ENCODE data around the gene SPAG4.

SPAG4 gene

DNA sequence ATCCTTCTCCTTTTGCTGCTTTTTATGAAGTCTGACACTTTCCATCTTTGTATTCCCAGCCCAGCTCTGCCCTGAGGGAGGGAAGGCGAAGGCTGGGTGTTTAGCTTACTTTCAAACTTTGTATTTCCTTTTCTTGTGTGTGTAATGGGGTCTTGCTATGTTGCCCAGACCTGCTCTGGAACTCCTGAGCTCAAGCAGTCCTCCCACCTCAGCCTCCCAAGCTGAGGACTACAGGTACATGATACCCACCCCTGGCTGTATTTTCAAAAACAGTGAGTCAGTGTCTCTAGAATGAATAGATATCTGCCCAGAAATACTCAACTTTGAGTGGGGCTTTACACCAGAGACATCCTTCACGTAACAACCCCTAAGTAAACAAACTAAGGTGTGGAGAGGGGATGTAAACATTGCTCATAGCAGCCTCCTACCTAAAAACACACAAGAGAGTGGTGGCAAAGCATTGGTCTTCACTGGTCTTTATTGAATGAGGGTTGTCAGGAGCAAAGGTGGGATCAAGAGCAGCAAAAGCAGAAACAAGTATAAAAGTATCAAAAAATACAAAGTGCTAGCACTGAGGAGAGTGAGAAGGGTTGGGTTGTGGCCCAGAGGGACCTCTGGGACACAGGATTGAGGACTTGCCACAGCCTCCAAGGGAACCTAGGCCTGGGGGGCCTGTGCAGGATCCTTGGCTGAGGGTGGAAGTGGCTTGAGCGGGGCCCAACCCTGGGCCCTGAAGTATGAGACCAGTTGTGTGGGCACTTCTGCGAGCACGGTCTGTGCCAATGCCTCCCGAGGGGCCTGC lies 10.2 kb downstream of the SPAG4 start:
- DNase-seq = no peak

DNA sequence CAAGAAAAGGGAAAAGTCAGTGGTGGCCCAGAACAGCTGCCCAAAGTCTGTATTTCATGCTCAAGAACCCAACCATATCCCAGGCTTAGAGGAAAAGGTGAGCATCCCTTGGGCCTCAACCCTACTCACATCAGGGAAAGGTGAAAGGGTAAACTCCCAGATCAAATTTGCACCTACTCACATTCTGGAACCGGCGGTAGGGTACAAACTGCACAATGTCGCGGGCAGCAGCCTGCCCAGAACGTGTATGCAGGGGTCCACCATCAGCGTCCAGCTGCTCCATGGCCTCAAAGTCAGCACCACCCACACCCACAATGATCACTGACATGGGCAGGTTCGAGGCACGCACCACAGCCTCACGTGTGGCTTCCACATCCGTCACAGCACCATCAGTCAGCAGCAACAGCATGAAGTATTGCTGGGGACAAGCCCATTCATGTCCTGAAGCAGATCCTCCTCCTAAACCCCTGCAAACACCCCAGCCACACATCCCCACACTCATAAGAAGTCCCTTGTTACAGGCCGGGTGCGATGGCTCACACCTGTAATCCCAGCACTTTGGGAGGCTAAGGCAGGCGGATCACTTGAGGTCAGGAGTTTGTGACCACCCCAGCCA lies 10.9 kb downstream of the SPAG4 start:
- DNase-seq = no peak

DNA sequence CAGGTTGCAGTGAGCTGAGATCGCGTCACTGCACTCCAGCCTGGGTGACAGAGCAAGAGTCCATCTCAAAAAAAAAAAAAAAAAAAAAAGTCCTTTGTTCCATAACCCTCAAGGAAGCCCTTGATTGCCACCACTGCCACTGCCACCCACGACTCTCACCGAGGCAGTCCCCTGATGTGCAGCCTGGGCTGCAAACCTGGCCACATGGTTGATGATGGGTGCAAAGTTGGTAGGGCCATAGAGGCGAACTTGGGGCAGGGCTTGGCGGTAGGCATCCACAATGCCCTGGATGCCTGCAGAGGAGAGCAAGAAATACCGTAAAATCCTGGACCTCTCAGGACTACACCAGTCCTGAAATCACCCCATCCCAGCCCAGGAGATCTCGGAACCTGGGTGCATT lies 11.5 kb downstream of the SPAG4 start:
- DNase-seq = no peak

DNA sequence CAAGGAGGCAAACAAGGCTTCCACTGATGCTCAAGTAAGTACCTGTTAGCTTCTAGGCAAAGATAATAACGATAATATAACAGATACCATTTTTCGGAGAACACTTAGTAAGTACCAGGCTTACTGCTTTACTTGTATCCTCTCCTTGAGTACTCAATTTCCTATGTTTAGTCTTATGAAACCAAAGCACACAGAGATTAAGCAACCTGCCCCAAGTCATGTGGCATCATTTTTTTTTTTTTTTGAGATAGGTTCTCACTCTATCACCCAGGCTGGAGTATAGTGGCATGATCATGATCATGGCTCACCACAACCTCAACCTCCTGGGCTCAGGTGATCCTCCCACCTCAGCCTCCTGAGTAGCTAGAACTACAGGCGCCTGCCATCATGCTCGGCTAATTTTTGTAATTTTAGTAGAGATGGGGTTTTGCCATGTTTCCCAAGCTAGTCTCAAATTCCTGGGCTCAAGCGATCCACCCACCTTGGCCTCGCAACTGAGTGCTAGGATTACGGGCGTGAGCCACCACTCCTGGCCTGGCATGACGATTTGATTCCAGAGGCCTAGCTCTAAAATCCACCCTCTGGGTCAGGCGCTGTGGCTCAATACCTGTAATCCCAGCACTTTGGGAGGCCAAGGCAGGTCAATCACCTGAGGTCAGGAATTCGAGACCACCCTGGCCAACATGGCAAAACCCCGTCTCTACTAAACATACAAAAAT lies 14.0 kb downstream of the SPAG4 start:
- no peak for DNase-seq

- no peak for DNase-seq
Observed at GRCh38 chr20:35630636-35631035, 15.0 kb downstream of the SPAG4 start.

GRCh38 chr20:35632539-35633115 lies 17.0 kb downstream of the SPAG4 start:
- DNase-seq = no peak

DNA sequence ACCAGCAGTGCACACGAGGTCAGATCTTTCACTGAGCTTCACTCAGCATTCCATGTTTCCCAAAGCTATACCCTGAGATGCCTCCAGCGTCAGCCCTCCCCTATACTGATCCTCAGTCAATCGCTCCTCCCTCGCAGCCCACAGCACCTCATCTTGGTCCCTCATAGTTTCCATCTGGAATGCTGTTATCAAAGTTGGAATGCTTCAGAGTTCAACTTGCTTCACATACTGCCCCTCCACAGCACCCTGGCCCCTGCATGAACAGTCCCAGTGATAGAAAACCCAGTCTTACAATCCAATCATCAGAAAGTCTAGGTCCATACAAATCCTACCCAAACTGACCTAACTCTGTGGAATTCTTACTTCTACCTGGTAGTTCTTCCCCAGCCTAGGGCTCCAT lies 20.0 kb downstream of the SPAG4 start:
- DNase-seq = no peak

DNA sequence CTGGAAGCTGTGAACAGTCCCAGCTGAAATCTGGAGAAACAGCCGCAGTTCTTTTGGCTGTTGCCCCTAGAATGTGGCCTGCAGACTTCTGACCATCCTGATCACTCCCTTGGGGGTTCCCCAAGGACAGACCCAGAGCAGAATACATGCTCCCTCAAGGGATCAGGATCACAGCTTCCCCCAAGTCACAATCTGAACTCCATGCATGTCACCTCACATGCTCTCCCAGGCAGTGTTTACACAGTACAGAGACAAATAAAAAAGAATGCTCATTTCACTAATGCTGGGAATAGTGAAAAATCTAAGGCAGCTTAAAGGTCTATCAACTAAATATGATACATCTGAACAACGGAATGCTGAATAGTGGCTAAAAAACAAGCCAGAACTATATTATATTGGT lies 20.5 kb downstream of the SPAG4 start:
- DNase-seq = no peak

- DNase-seq = no peak
Observed at GRCh38 chr20:35637276-35637675, 21.6 kb downstream of the SPAG4 start.

DNA sequence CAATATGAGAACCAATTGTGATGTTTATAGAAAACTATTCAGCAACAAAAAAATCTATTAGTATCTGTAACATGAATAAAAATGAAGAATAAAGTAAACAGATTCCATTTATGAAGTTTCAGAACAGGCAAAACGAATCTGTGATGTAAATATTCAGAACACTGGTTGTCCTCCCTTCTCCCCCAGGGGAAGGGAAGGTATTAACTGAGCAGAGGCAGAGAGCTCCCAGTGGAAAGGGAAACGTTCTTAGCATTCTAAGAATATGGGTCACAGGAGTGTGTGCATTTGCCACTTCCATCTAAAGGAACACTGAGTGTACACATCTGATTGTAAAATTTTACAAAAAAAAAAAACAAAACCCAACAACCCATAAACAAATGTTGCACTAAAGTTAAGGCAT lies 23.1 kb downstream of the SPAG4 start:
- DNase-seq = no peak

DNA sequence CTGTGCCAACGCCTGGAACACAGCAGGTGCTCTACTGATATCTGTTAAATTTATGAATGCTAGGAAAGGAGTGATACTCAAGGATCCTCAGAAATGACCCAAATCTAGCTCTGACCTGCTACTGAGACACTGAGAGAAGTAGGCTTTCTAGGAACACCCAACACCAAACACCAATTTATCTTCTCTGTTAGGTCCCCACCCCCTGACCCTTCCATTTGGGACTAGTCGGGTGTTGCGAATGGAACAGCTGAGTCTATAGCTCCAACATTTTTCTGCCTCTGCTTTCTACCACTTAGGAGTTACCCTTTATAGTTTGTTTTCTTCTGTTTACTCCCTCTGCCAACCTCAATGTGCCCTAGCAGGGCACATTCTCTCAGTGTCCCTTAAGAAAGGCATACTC lies 25.1 kb downstream of the SPAG4 start:
- DNase-seq = no peak

DNA sequence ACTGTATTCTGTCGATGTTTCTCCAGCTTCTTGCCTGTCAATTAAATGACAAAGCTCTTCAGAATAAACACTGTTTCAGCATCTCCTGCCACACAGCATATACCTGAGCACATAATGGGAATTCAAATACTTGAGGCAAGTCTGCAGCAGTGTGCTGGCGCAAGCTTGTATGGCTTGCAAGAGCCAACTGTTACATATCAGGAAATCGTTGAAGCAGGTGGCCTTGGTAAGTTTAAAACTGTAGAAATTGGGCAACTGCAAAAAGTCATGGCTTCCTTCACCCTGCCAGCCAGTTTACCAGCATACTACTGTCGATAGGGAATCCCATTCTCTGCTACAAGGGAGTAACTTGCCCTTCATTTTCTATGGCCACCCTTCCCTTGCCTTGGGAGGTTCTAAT lies 26.1 kb downstream of the SPAG4 start:
- no peak for DNase-seq

- DNase-seq = no peak
Observed at GRCh38 chr20:35643045-35643444, 27.4 kb downstream of the SPAG4 start.

- DNase-seq = no peak
Observed at GRCh38 chr20:35644806-35645205, 29.2 kb downstream of the SPAG4 start.

GRCh38 chr20:35648836-35649235 lies 33.2 kb downstream of the SPAG4 start:
- no peak for DNase-seq

GRCh38 chr20:35650632-35651031 lies 35.0 kb downstream of the SPAG4 start:
- DNase-seq = no peak

DNA sequence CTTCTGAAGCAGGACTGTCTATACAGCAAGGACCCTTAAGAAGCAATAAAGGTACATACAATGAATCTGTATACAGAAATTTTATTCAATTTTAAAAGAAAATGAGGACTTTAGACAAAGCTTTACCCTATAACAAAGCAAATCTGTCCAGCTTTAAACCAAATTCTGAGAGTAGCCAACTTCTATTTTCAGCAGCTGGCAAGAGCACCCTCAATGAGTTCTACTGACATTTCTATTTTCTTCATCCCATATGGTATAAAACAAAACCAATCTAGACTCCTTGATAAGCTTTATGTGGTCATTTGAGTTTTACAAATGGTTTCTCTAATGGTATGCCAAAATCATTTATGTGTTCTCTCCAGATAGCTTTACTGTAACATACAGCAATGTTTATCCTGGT lies 36.3 kb downstream of the SPAG4 start:
- DNase-seq = no peak

DNA sequence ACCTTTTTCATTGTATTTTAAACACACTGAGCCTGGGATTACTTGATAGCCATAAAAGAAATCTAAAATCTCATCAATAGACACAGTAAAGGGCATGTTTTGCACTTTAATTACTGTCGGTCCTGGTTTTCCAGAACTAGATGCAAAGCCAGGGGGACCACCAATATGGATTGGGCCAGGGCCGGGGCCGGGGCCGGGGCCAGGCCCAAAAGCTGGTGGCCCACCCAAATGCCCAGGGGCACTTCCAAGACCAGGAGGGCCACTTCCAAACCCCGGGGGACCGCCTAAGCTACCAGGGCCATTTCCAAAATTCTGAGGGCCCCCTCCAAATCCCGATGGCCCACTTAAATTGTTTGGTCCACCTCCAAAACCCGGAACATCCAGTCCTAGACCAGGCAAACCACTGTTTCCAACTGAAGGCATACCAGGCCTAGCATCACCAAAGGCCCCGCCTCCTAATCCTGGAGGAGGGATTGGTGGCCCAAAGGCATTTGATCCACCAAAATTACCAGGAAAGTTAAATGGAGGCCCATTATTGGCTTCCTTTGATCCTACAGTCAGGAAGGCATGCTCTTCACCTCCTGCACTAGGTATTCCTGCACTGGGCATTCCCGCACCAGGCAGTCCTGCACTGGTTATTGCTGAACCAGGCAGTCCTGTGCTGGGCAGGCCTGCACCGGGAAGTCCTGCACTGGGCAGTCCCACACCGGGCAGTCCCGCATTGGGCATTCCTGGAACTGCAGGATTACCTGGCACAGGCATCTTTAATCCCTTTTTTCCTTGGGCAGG lies 37.2 kb downstream of the SPAG4 start:
- no peak for DNase-seq

- DNase-seq = no peak
Observed at GRCh38 chr20:35653430-35653734, 37.8 kb downstream of the SPAG4 start.

GRCh38 chr20:35653893-35654292 lies 38.3 kb downstream of the SPAG4 start:
- no peak for DNase-seq

- DNase-seq = no peak
Observed at GRCh38 chr20:35654415-35654814, 38.8 kb downstream of the SPAG4 start.

GRCh38 chr20:35657271-35657670 lies 41.6 kb downstream of the SPAG4 start:
- no peak for DNase-seq
